Urinary bladder (tissue), 2 donors: ENCODE measurements around the gene CYP11A1. TPM values are rescaled to one million over a fixed set of nuclear protein-coding genes. Genes with fewer than 3 reads are reported as not detected.

Experiments
- polyA plus RNA-seq: library from polyadenylated mRNA; stranded (reverse); fragments of 200-250 nt; gene quantifications from one replicate; pipeline ENCODE4 v1.2.3, GENCODE V29; 2013
- small RNA-seq: library from RNA; depleted of rRNA; stranded (forward); fragments of <200 nt; gene quantifications from one replicate; pipeline ENCODE3, GENCODE V24; 2014
- total RNA-seq: library from RNA; depleted of rRNA; stranded (reverse); fragments of >200 nt; gene quantifications from one replicate; pipeline ENCODE4 v1.2.3, GENCODE V29; 2014
- donor health status: healthy.

Gene CYP11A1
- total and polyA plus RNA-seq, 2 donors, result 0.21 to 0.38 TPM

Small RNA genes lying within 50 kb of the gene (small RNA-seq; reads per million reads assigned to genes)
- not detected for gene MIR6881

Other genes with a start within 250 kb of the CYP11A1 start
- gene ISLR2, start 237.1 kb downstream of the CYP11A1 start, total RNA-seq, result 2.9 TPM
- gene ISLR2, start 237.1 kb downstream of the CYP11A1 start, polyA plus RNA-seq, result 2.0 TPM
- gene ISLR, start 193.9 kb downstream of the CYP11A1 start, total RNA-seq, result 110 TPM
- 82.1 TPM for gene ISLR, start 193.9 kb downstream of the CYP11A1 start, polyA plus RNA-seq
- gene STRA6, start 164.9 kb downstream of the CYP11A1 start, total RNA-seq, result 21.9 TPM
- 2.2 TPM for gene STRA6, start 164.9 kb downstream of the CYP11A1 start, polyA plus RNA-seq
- 0.42 TPM for gene CCDC33, start 131.3 kb downstream of the CYP11A1 start, total RNA-seq
- gene CCDC33, start 131.3 kb downstream of the CYP11A1 start, polyA plus RNA-seq, result 0.25 TPM
- gene SEMA7A, start 66.3 kb upstream of the CYP11A1 start, total RNA-seq, result 5.3 TPM
- 5.1 TPM for gene SEMA7A, start 66.3 kb upstream of the CYP11A1 start, polyA plus RNA-seq
- gene UBL7, start 93.5 kb upstream of the CYP11A1 start, total RNA-seq, result 15.5 TPM
- gene UBL7, start 93.5 kb upstream of the CYP11A1 start, polyA plus RNA-seq, result 52.4 TPM
- 4.3 TPM for gene ARID3B, start 173.6 kb upstream of the CYP11A1 start, total RNA-seq
- 3.0 TPM for gene ARID3B, start 173.6 kb upstream of the CYP11A1 start, polyA plus RNA-seq
- 31.5 TPM for gene CLK3, start 248.2 kb upstream of the CYP11A1 start, total RNA-seq
- gene CLK3, start 248.2 kb upstream of the CYP11A1 start, polyA plus RNA-seq, result 76.3 TPM